Panc1 (cell line): ENCODE measurements around the gene GMDS. TPM values are rescaled to one million over a fixed set of nuclear protein-coding genes. Genes with fewer than 3 reads are reported as not detected.
A peak's percentile ranks its signal among the peaks of the same experiment; 100 is the strongest.

Experiments used
- ATAC-seq: fragments of 200-7000 bp; cut with Tn5 transposase; 2 replicates; pipeline ENCODE4 v1.9.1; 2020; ENCODE audit warnings: mild to moderate bottlenecking, moderate library complexity
- BruUV-seq: library from RNA; stranded (reverse); fragments of 400-500 nt; replicated peaks from 2 replicates; lab custom pipeline; 2021; lab: Mats Ljungman, UMichigan
- CTCF ChIA-PET: fragments of 300-600 bp; sonication (Branson Sonifier 250); formaldehyde crosslinking; loops from one replicate; lab custom pipeline; 2022; ENCODE audit warnings: antibody characterized with exemption; lab: Charles Lee
- POLR2A ChIA-PET: fragments of 300-600 bp; sonication (Branson Sonifier 250); formaldehyde crosslinking; loops from one replicate; lab custom pipeline; 2022; ENCODE audit warnings: antibody characterized with exemption; lab: Charles Lee
- DNase-seq: peaks from one replicate; pipeline ENCODE4 v3.0.0-alpha.2; 2010; ENCODE audit warnings: low read depth, low spot score
- H3K27ac ChIP-seq: 2 replicates; pipeline ENCODE4 v1.5.1; 2011; ENCODE audit warnings: mild to moderate bottlenecking, low read length, inconsistent platforms
- H3K27me3 ChIP-seq: fragments of 200-500 bp; sonication (Bioruptor generic); 2 replicates; pipeline ENCODE4 v1.6.0; 2014; ENCODE audit warnings: low read length, inconsistent platforms; ENCODE audit not compliant: control insufficient read depth, insufficient read depth
- H3K36me3 ChIP-seq: fragments of 200-500 bp; sonication (Bioruptor generic); 2 replicates; pipeline ENCODE4 v1.5.1; 2014; ENCODE audit warnings: inconsistent platforms, mild to moderate bottlenecking, low read length, moderate library complexity; ENCODE audit not compliant: control insufficient read depth, insufficient read depth
- H3K4me1 ChIP-seq: 2 replicates; pipeline ENCODE4 v1.5.1; 2011; ENCODE audit warnings: inconsistent platforms, mild to moderate bottlenecking, low read length, moderate library complexity; ENCODE audit not compliant: control insufficient read depth, insufficient read depth
- H3K4me3 ChIP-seq, 2 experiments: 2 replicates each; pipeline ENCODE4 v1.5.1; 2011 to 2012; ENCODE audit warnings: low read depth in 2 of 2, low read length in 2 of 2, mild to moderate bottlenecking in 2 of 2, inconsistent platforms in 1 of 2, moderate library complexity in 1 of 2
- H3K9me3 ChIP-seq: fragments of 200-500 bp; sonication (Bioruptor generic); 2 replicates; pipeline ENCODE4 v1.5.1; 2014; ENCODE audit warnings: low read depth, mild to moderate bottlenecking, inconsistent platforms, low read length, moderate library complexity; ENCODE audit not compliant: control insufficient read depth, insufficient read depth
- CTCF ChIP-seq: fragments of 450-650 bp; IDR thresholded peaks from 2 replicates; pipeline ENCODE4 v1.5.1; 2017; ENCODE audit warnings: mild to moderate bottlenecking
- POLR2AphosphoS5 ChIP-seq: IDR thresholded peaks from 2 replicates; pipeline ENCODE4 v1.6.1; 2012; ENCODE audit warnings: mild to moderate bottlenecking, low read depth, low read length, moderate library complexity
- SIN3A ChIP-seq: IDR thresholded peaks from 2 replicates; pipeline ENCODE4 v1.6.1; 2012; ENCODE audit warnings: low read depth, mild to moderate bottlenecking, low read length, moderate library complexity, borderline replicate concordance; ENCODE audit not compliant: insufficient read depth
- TCF7L2 ChIP-seq: IDR thresholded peaks from 2 replicates; pipeline ENCODE4 v1.6.1; 2011; ENCODE audit warnings: mild to moderate bottlenecking, low read depth, low read length, inconsistent platforms
- in situ Hi-C: cut with HindIII; loops from 2 replicates; pipeline ENCODE4 v1.10.0; 2016; ENCODE audit warnings: low sequenced_read_pairs, low pct_unique_long_range_greater_than_20kb
- intact Hi-C: fragments of 100-400 bp; cut with micrococcal nuclease; formaldehyde crosslinking; loops from one replicate; pipeline ENCODE4 v1.10.0; 2022; ENCODE audit not compliant: unreplicated experiment
- total RNA-seq: library from RNA; stranded (reverse); gene quantifications from one replicate; pipeline ENCODE4 v1.2.1, GENCODE V29; 2021; ENCODE audit not compliant: unreplicated experiment
- TF ChIP-seq, protein P1 (sequence below), 2 experiments: IDR thresholded peaks; 2 replicates each; pipeline ENCODE4 v1.6.1; 2011 to 2012; ENCODE audit warnings: low read depth in 2 of 2, control low read depth in 1 of 2, low read length in 1 of 2, mild to moderate bottlenecking in 1 of 2, moderate library complexity in 1 of 2; ENCODE audit not compliant: insufficient read depth in 1 of 2

GMDS gene
- total RNA-seq, 1 experiment from 2014 or later: 9.8 TPM

- DNase-seq (peak; percentile 43), ATAC-seq (no peak)
- POLR2A ChIA-PET: no interaction called here
- Histone ChIP-seq H3K27ac (no peak overlapping the region), H3K36me3 (no peaks in the 10 kb centered on the region), H3K4me1 (no peaks in the 10 kb centered on the region), H3K9me3 (no peaks in the 10 kb centered on the region), H3K27me3 (no peaks in the 10 kb centered on the region), H3K4me3 (no peak overlapping the region)
- intact Hi-C loops: no loop called here
- CTCF ChIA-PET: no interaction called here
- in situ Hi-C loops: no loop called here
- no TSS peak for BruUV-seq
- TF ChIP-seq POLR2AphosphoS5: no peak
- TF ChIP-seq, protein P1, sequence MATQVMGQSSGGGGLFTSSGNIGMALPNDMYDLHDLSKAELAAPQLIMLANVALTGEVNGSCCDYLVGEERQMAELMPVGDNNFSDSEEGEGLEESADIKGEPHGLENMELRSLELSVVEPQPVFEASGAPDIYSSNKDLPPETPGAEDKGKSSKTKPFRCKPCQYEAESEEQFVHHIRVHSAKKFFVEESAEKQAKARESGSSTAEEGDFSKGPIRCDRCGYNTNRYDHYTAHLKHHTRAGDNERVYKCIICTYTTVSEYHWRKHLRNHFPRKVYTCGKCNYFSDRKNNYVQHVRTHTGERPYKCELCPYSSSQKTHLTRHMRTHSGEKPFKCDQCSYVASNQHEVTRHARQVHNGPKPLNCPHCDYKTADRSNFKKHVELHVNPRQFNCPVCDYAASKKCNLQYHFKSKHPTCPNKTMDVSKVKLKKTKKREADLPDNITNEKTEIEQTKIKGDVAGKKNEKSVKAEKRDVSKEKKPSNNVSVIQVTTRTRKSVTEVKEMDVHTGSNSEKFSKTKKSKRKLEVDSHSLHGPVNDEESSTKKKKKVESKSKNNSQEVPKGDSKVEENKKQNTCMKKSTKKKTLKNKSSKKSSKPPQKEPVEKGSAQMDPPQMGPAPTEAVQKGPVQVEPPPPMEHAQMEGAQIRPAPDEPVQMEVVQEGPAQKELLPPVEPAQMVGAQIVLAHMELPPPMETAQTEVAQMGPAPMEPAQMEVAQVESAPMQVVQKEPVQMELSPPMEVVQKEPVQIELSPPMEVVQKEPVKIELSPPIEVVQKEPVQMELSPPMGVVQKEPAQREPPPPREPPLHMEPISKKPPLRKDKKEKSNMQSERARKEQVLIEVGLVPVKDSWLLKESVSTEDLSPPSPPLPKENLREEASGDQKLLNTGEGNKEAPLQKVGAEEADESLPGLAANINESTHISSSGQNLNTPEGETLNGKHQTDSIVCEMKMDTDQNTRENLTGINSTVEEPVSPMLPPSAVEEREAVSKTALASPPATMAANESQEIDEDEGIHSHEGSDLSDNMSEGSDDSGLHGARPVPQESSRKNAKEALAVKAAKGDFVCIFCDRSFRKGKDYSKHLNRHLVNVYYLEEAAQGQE (IDR thresholded peaks at IDR 0.05; ENCODE audit: insufficient read depth in 1 of 2, low read depth in 2 of 2, low read length in 1 of 2): no peak
- no peak for TF ChIP-seq SIN3A
- no peak for TF ChIP-seq CTCF
- no peak for TF ChIP-seq TCF7L2
Measured at GRCh38 chr6:1767481-1768246, 477.7 kb downstream of the GMDS start.

- TF ChIP-seq TCF7L2 (no peak), CTCF (no peak), SIN3A (no peak), POLR2AphosphoS5 (no peak)
- TF ChIP-seq, protein P1 (IDR thresholded peaks at IDR 0.05; ENCODE audit: insufficient read depth in 1 of 2, low read depth in 2 of 2, low read length in 1 of 2): no peak
- in situ Hi-C loops (no loop called here), intact Hi-C loops (no loop called here)
- POLR2A ChIA-PET: no interaction called here
- Histone ChIP-seq H3K36me3 (no peaks in the 10 kb centered on the region), H3K27me3 (no peaks in the 10 kb centered on the region), H3K9me3 (no peaks in the 10 kb centered on the region), H3K4me1 (no peaks in the 10 kb centered on the region), H3K4me3 (no peak overlapping the region), H3K27ac (no peak overlapping the region)
- CTCF ChIA-PET: no interaction called here
- no TSS peak for BruUV-seq
- ATAC-seq: no peak
- DNase-seq: no peak
Measured at GRCh38 chr6:1766654-1767053, 478.8 kb downstream of the GMDS start.
